Measurements from ENCODE around the gene LRRN4CL. TPM values are rescaled to one million over a fixed set of nuclear protein-coding genes. Genes with fewer than 3 reads are reported as not detected.

Gene LRRN4CL
- total and polyA plus RNA-seq, 9 of the 15 experiments (the other 6 are each of a cell fraction or from before 2014, with no cell fraction given), result 0.03 to 0.11 (median 0.05) TPM; not detected in 4

GRCh38 chr11:62678770-62679696 is 10.3 kb downstream of the LRRN4CL start, which contains the start of gene UBXN1 (continued):
- TF ChIP-seq PYGO2 (tag; IDR thresholded peaks at IDR 0.05), result no peak
- TF ChIP-seq ZBTB9 (CRISPR knock-in tag; IDR thresholded peaks at IDR 0.05), result no peak; the same call in 1 of the 2 replicates
- 0 out of 4 replicates have a peak, but pooled peaks of 1 of the 2 experiments have one; percentile 50 for TF ChIP-seq UBTF (IDR thresholded peaks at IDR 0.05; ENCODE audit: borderline replicate concordance in 1 of 2, low read depth in 2 of 2, low read length in 2 of 2)
- no peak for TF ChIP-seq ZNF551 (CRISPR knock-in tag; IDR thresholded peaks at IDR 0.05)
- TF ChIP-seq ZNF318 (IDR thresholded peaks at IDR 0.05; ENCODE audit: borderline replicate concordance in 1 of 2, low read depth in 1 of 2), result no peak
- TF ChIP-seq KLF6 (CRISPR knock-in tag; IDR thresholded peaks at IDR 0.05; ENCODE audit: borderline replicate concordance), result 0 out of 2 replicates have a peak, but pooled peaks have one; percentile 29
- TF ChIP-seq TSC22D4 (tag; IDR thresholded peaks at IDR 0.05), result no peak
- no peak for TF ChIP-seq ZBTB43 (CRISPR knock-in tag; IDR thresholded peaks at IDR 0.05)
- TF ChIP-seq IRF9 (tag; IDR thresholded peaks at IDR 0.05), result no peak
- peak; percentile 3 to 61; a peak in 1 of 4 replicates for TF ChIP-seq TEAD1 (CRISPR knock-in tag; IDR thresholded peaks at IDR 0.05)

All from K562 (cell line).